ENCODE results near the gene HJURP. TPM values are rescaled to one million over a fixed set of nuclear protein-coding genes. Genes with fewer than 3 reads are reported as not detected.
A peak's percentile ranks its signal among the peaks of the same experiment; 100 is the strongest.

HJURP gene
- total RNA-seq, 1 experiment from 2014 or later, result 101 TPM

DNA sequence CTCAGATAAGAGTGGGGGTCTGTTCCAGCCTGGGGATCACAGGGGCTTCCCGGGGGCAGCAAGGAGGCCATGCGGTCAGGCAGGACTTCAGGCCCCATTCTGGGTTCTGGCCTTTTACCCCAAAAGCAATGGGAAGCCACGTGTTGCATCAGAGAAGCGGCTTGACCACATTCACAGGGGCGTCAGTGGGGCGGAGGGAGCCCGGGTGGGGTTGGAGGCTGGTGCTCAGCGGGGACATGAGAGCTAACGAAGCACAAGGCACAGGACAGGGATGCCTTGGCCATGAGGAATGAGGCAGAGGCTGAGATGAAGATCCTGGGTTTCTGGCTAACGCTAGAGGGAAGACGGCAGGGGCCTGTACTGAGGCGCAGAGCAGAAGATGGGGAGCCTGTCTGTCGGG is 6.1 kb downstream of the HJURP start:
- DNase-seq (ENCODE audit: low read depth), result no peak

DNA sequence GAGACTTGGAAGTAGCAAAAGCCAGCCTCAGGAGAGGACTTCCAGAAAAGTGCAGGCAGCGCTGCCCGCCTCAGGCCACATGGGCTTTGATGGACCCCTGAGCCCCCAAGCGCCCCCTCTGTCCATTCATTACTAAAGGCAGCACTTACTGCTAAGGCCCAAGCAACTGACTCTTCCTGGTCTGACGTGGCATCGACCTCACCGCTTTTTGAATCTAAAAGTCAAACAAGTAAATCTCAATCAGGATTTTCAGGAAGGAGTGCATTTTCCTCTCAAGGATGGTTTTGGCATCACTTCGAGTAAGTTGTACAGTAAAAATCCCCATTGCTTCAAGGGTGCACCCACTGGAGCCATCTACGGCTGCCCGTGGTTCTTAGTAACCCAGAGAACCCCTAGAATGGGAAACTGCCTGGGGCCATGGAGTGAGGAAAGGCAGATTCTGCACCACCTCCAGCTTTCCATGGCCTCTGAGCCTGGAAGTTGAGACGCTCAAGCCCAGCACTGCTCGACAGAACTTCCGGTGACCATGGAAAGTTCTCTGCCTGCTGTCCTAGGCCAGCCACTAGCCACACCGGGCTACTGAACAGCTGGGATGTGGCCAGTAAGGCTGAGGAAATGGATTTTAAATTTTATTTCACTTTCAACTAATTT is 7.0 kb downstream of the HJURP start:
- DNase-seq (ENCODE audit: low read depth), result no peak

DNA sequence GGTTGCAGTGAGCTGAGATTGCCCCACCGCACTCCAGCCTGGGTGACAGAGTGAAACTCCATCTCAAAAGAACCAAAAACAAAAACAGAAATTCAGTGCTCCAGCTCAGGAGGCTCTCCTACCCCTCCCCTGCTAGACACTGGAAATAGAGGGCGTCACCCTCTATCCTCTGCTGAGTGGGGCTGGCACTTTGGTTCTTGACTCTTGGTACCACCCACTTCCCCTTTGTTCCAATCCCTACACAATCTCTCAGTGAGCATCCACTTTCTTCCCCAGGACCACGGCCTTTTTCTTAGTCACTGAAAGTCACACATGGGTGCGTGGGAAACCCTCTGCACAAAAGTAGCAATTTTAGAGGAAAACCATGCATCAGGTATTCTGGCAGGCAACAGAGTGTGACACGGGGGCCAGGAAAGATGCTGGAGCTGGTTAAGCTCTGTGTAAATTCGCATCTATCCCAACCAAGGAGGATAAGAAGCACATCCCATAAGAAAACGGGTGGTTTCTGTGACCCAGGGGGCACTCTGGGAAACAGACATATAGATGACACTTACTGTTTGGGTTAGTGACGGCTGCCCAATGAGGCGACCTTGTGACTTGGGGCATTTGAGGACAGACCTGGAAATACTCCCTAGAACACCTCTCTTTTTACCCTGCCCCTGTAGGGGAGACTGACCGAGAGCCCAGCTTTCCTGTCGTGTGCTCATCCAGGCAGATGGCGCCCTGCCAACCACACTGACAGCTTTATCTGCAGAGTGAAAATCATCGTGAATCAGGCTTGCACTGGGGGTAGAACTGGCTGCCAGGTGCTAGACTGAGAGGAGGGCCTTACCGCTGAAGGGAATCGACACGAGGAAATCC is 7.7 kb downstream of the HJURP start:
- no peak for DNase-seq (ENCODE audit: low read depth)

DNA sequence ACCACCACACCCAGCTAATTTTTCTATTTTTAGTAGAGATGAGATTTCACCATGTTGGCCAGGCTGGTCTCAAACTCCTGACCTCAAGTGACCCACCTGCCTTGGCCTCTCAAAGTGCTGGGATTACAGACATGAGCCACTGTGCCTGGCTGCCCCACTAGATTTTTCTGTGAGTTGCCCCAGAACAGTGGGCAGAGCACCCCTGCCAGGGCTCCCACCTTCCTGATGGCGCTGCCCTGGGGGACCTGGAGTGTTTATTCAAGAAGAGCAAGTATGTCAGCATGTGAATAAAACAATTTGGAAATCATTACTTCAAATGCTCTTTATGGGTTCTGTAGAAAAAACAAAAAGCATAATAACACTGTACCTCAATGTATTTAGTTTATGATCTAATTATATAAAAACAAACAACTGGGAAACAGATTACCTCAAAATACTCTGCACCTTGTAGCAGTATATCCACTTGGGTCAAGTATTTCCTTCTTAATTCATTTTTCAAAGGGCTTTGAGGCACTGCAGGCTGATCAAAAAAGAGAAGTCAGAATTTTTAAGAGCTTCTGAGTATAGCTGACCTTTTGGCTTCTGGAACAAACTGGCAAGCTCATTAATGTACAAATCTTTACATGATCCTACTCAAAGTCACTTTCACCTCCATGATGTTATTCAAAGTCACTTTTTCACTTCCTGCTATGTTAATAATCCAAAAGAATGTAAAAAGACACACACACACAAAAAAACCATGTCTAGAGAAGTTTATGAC is 8.9 kb downstream of the HJURP start:
- no peak for DNase-seq (ENCODE audit: low read depth)

DNA sequence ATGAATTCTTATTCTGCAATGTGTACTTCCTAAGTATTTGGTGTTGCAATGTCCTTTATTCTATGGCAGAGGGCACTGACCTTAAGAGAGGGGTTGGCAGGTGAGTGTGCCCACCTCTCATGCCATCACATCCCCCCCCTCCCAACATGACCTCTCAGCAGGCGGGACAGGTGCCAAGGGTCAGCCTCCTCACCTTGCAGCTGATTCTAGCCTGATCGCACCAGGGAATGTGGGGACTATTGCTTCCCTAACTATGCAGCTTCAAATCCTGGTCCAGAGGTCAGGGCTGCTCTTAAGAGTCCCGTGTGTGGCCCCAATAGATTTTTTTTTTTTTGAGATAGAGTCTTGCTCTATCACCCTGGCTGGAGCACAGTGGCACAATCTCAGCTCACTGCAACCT is 9.5 kb downstream of the HJURP start:
- DNase-seq (ENCODE audit: low read depth), result no peak

DNA sequence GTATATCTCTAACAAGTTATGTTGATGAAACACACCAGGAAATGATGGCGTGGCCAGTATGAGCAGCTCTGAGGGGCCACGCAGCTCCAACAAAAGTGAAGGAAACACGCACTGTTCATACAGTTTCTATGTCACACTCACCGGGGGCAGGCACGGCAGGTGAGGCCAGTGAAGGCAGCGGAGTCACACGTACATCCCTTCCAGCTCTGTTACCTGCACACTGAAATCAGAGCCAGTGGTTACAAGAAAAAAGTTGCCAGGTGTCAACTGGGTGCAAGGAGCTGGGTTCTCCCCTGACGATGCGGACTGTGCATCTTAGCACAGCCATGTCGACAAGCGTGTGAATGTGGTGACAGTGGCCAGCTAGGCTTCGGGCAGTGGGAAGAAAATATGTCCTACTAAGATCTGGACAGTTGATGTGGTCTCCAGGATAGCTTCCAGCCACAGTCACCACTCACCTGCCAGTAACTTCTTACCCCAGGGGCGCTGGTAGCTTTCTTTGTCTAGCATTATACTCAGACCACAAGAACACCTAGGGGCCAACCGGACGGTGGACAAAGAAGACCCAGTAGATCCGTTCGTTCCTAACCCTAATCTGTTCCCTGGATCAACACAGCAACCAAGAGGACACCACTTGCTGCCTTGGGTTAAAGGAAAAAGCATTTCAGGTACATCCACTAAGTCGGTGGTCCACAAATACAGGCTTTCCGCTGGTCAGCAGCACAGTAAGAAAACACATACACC is 10.1 kb downstream of the HJURP start:
- no peak for DNase-seq (ENCODE audit: low read depth)

DNA sequence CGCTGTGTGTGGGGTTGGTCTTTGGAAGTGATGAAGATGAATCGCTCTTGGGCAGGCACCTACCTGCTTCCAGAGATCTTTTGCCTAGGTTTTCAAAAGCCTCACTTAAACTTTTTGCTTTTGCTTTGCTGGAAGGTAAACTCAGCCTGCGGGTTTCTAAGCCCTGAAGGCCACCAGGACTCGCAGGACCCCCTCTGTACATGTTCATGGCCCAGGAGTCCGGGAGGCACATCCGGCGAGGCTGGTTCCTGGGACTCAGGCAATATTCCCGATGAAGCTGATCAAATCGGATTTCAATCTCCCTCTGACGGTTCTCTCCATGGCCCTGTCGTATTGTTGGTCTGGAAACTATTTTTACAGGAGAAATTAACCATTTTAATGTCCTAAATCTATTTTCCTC is 13.2 kb downstream of the HJURP start:
- DNase-seq (ENCODE audit: low read depth), result no peak

DNA sequence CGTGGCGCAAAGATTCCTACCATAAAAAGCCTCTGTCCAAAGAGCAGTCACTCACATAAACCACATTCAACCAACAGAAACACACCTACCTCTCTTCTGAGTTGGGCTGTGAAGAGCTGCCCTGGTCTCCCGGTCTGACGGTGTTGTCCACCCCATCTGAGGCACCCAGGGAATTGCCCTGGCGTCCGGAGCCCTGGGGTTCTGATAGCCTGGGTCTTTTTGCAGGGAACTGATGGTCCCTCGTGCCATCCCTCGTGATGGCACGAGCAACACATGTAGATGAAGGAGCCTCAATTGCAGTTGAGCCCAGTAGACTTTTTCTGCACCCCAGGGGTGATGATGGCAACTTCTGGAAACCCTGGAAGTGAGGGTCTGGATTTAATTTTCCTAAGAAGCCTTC is 13.8 kb downstream of the HJURP start:
- no peak for DNase-seq (ENCODE audit: low read depth)

DNA sequence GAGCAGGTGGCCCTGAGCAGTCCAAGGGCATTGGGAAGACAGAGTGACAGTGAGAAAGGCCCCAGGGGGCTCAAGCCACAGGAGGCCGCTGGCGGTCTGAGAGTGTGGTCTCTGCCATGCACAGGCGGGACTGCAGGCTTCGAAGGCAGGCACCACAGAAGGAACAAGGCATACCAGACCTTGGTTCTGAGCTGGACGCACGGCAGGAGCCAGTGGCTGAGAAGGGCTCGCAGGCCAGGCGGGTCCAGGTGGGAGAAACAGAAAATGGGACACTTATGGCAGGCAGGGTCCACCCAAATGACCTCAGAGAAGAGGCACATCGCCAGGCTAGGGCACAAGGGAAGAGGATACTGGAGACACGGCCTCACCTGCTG is 14.9 kb downstream of the HJURP start:
- DNase-seq (ENCODE audit: low read depth), result no peak

DNA sequence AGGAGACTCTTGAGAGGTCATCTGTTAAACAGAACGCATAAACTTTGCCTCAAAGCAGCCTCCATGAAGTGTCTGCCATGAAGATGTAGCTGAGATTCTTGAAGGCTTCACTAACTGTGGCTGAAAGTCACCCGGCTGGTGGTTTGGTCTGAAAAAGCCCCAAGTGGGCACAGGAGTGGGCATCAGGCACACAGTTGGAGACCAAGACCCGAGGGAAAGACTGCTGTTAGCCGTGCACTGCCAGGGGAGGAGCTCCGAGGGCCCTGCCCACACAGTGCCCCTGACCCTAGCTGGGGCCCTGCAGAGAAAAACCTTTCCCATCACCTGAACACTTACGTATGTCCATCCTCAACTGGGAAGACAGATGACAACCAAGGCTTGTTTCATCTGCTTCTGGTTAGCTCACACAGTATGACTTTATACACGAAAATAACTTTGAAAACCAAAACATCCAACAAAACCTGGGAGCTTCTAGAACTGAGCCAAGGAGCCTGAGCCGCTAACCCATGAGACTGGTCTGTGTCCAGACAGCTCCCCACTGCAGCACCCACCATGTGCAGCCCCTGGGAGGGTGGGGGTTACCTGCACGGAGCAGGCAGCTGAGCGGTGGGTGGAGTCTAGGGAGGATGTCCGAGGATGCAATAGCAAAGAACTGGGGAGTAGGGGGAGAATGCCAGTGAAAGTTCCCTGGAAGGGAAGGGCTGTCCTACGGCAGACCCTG is 15.4 kb downstream of the HJURP start:
- DNase-seq (ENCODE audit: low read depth), result no peak

DNA sequence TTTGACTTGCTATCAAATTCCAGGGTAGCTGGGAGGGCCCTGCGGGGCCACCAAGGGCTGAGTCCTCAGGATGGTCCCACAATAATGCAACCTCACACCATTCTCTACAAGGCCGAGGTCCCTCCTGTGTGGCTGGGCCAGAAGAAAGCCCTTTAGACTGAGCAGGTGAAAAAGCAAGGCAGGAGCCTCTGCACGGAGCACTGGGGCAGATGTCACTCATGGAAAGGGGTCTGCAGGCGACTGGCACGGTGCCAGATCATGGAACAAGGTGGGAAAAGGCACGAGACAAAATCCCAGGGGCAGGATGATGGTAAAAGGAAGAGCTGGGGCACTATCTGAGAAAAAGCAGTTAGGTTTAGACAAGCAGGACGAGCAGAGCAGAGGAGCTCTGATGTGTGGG is 16.1 kb downstream of the HJURP start:
- no peak for DNase-seq (ENCODE audit: low read depth)

DNA sequence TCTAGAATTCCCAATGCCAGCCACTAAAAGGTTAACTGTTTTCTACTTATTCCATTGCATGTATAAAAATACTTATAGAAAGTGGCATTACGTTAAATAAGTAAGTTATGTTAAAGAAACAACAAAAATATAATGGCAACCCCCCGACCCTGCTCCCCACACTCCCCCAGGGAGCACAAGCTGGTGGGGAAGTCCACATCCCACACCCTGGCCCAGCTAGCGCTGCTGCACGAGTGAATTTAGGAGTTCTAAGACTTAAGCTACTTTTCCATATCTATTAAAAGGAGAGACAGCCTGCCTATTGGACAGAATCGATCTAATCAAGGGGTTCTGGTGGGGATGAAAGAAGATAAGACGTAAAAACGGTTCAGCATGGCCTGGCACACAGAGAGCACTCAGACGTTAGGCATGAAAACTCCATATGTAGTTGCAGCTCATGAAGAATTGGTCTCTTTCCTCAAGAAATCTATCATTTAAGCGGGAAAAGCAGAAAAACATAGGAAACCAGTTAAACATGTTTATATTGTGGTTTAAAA is 16.6 kb downstream of the HJURP start:
- DNase-seq (ENCODE audit: low read depth), result no peak

DNA sequence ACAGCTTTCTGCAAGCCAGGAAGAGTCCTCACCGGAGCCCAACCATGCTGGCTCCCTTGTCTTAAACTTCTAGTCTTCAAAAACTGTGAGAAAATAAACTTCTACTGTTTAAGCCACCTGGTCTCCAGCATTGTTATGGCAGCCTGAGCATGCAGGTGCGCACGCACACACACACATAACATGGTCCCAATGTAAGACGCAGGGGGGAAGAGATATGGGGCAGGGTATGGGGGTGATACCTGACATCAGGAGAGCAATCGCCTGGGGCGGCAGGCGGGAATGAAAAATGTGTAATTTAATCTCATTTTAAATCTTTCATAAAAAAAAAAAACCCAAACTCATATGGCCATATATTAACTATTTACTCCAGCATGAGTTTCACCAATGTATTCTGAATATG is 18.0 kb downstream of the HJURP start:
- no peak for DNase-seq (ENCODE audit: low read depth)

DNA sequence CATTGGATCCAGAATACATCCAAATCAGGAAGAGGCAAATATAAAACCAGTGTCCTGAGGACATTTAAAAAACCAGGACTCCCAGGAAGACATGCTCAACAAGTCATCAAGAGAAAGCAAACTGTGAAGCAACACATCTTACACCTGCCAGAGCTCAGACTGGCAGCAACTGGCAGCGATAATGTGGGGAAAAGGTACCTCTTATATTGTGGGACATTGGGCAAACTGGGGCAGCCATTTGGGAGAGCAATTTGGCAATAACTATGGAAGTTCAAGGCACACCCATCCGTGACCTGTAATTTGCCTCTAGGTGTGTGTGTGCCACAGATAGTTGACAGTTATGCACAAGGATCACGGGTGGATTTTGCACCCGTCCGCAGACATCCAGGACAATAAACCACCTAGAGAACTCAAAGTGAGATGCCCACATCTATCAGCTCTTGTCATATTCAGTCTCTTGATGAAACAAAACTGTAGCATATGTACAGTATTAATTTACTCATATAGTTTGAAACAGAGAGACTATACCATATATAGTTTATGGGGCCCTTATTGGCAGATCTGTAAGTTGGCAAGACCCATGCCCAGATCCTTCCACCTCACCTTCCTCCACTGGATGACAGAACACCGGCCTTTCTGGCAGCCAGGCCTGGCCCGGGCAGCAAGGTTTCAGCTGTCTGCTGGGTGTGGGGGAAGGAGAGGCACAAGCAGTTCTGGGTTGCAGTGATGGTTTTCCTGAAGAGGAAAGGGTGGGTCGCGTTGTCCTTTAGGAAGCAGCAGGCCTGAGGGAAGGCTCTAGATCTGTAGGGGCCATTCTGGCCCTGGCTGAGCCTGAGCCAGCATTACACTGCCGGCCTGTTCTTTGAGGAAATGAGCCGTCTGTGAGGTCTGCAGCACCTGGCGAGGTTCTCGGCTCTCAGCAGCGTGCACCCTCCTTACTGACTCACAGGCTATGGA is 18.8 kb downstream of the HJURP start:
- DNase-seq (ENCODE audit: low read depth), result no peak

DNA sequence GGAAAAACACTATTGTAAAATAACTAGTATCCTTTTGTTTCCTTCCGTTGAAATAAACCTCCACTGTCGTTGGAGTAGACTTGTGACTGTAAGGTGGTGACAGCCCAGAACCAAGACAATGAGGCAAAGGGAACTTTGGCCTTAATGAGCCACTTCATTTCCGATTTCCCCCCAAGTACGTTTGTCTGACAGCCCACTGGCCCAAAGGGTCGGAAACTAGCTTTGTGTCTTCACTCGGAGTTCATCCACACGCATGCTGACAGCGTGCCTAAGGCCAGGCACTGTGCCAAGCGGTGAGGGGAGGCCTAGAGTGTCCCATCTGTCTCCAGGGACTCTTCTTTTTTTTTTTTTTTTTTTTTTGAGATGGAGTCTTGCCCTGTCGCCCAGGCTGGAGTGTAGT is 21.0 kb downstream of the HJURP start:
- DNase-seq (ENCODE audit: low read depth), result no peak

DNA sequence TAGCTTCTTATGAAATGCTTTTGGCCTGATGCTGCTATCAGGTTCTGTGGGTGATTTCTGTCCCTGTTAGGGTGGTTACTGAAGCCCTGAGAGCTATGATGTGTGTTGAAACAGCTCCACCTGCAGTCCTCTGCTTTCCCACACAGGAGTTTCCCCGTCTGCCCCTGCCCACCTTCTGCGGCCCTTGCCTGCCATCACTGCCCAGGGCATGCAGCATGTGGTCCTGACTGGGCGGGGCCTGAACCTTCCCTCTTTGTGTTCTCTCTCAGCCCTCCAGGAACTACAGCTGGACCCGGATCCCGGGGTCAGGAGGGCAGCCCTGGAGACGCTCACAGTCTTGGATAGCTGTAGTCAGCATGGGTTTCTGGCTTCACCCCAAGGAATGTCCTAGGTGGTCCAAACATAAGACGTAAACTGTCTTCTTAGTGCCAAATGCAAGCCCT is 21.4 kb downstream of the HJURP start:
- peak; percentile 53 for DNase-seq (ENCODE audit: low read depth)

DNA sequence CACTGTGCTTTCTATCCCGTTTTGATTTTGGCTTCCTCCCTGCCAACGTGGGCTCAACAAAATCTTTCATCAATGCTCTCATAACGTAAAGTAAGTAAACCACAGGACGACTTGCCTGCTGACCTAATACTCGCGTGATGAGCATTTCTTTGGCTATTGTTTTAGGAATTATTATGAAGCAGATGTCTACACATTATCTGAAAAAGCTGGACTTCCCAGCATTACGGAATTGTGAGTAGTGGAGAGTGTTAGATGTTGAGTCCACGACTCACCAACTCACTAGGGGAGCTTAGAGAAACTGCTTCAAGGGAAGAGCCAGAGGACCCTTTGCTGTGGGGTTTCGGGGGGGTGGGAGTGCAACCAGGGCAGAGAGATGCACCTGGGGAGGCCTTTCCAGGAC is 21.9 kb downstream of the HJURP start:
- DNase-seq (ENCODE audit: low read depth), result no peak

DNA sequence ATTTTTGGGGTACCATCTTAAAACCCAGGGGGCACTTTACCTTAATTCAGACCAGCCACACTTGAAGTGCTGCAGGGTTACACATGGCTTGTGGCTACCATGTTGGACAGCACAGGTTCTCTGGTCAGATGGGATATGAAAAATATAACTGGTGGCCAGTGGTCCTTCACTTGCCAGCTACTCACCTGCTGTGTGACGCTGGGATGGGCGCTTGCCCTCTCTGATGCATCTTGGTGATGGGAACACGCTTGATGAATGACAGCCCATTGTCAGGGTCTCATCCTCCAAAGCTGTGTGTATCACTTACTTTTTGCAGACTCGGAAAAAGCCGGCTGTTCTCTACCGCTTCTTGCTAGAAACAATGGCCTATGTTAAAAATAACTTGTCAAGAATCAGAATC is 22.5 kb downstream of the HJURP start:
- no peak for DNase-seq (ENCODE audit: low read depth)

DNA sequence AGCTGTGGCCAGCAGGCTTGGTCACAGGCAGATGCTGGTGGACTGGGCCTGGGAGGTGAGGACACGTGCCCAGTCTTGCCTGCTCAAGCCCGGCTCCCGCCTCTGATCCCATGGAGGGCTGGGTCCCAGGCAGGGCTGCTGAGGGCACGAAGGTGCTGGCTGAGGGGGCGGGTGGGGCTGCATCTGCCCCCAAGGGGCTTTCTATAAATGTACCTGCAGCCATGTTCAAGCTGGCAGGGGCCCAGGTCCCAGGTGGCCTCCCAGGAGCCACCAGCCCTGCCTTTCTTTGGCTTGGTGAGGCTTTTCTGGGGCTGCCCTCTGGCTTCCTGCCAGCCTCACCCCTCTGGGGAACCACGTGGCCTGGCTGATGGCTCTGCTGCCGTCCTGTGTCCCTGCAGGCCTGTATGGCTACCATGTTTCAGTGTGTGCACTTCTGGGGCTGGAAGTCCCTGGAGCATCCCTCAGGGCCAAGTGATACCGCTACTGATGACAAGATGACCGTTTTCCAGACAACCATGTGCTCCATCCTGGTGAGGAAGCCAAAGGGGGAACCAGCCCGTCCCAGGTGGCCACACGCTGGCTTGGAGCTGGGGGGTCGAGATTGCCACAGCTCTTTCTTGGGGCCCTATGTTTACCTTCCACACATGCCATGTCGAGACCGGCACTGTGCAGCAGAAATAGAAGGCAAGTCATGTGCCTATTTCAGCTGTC is 23.2 kb downstream of the HJURP start:
- DNase-seq (ENCODE audit: low read depth), result no peak
